GM12878 (cell line): ENCODE results near the gene TMEM266. TPM values are rescaled to one million over a fixed set of nuclear protein-coding genes. Genes with fewer than 3 reads are reported as not detected.

ENCODE experiments used
- BACH1 ChIP-seq: fragments of 450-650 bp; IDR thresholded peaks from 2 replicates; pipeline ENCODE4 v1.6.1; 2017; ENCODE audit warnings: mild to moderate bottlenecking, borderline replicate concordance
- HDAC2 ChIP-seq: fragments of 200-600 bp; sonication (generic); IDR thresholded peaks from 2 replicates; pipeline ENCODE4 v1.6.1; 2017
- HDAC6 ChIP-seq: fragments of 200-600 bp; sonication (generic); IDR thresholded peaks from one replicate; pipeline ENCODE4 v1.8.0; 2017; ENCODE audit warnings: antibody characterized with exemption; ENCODE audit not compliant: unreplicated experiment
- IKZF1 ChIP-seq: fragments of 450-650 bp; conservative IDR thresholded peaks from 2 replicates; pipeline ENCODE4 v1.6.1; 2017; ENCODE audit warnings: antibody characterized with exemption, mild to moderate bottlenecking
- NFYB ChIP-seq: IDR thresholded peaks from 2 replicates; pipeline ENCODE4 v1.6.1; 2011; ENCODE audit warnings: low read depth, mild to moderate bottlenecking, low read length, improper control_type of control experiment, moderate library complexity; ENCODE audit not compliant: insufficient read depth
- NR2F1 ChIP-seq: fragments of 450-650 bp; conservative IDR thresholded peaks from 2 replicates; pipeline ENCODE4 v1.6.1; 2017; ENCODE audit warnings: mild to moderate bottlenecking
- POLR2AphosphoS5 ChIP-seq: IDR thresholded peaks from 2 replicates; pipeline ENCODE4 v1.6.1; 2011; ENCODE audit warnings: mild to moderate bottlenecking, low read length, inconsistent platforms
- RAD51 ChIP-seq: fragments of 450-650 bp; IDR thresholded peaks from 2 replicates; pipeline ENCODE4 v1.6.1; 2016; ENCODE audit warnings: moderate library complexity, mild to moderate bottlenecking, inconsistent platforms
- SMC3 ChIP-seq: IDR thresholded peaks from 2 replicates; pipeline ENCODE4 v1.6.1; 2011; ENCODE audit warnings: low read length, improper control_type of control experiment, borderline replicate concordance
- TCF3 ChIP-seq: IDR thresholded peaks from 2 replicates; pipeline ENCODE4 v1.6.1; 2012; ENCODE audit warnings: low read depth, mild to moderate bottlenecking, low read length, borderline replicate concordance; ENCODE audit not compliant: insufficient read depth
- TCF7 ChIP-seq: IDR thresholded peaks from 2 replicates; pipeline ENCODE4 v1.6.1; 2014; ENCODE audit warnings: antibody characterized with exemption, borderline replicate concordance
- polyA plus RNA-seq, 11 experiments: library from polyadenylated mRNA; depleted of rRNA in 4 of 11; unstranded in 6 of 11; stranded (reverse) in 5 of 11; fragments of >200 nt; fragmentation: Nextera tagmentation in 4 of 11; fragmentation: Illumina TruSeq in 1 of 11; extraction: Ambion mirVana in 4 of 11; extraction: Trizol in 1 of 11; gene quantifications; 1 replicate in 1 of 11; 2 replicates in 10 of 11; pipeline versions ENCODE4 v1.2.1 to v1.2.3, GENCODE V29; 2011 to 2016; ENCODE audit warnings: inconsistent platforms in 2 of 11, missing spikeins in 2 of 11, low read depth in 1 of 11
- total RNA-seq, 4 experiments: library from RNA; depleted of rRNA in 3 of 4; stranded (reverse); fragments of >200 nt in 3 of 4; fragmentation: Illumina TruSeq in 1 of 4; extraction: Trizol in 1 of 4; gene quantifications; 2 replicates each; pipeline versions ENCODE4 v1.2.1 to v1.2.3, GENCODE V29; 2013 to 2021
- TF ChIP-seq, protein P1 (sequence below): fragments of 150-350 bp; IDR thresholded peaks from 2 replicates; pipeline ENCODE4 v1.6.1; 2016; ENCODE audit warnings: low read depth, low read length
- TF ChIP-seq, protein P2 (sequence below): IDR thresholded peaks from 2 replicates; pipeline ENCODE4 v1.6.1; 2011; ENCODE audit warnings: borderline replicate concordance, low read depth, mild to moderate bottlenecking, moderate library complexity, low read length; ENCODE audit not compliant: insufficient read depth, poor library complexity, severe bottlenecking
- TF ChIP-seq, protein P3 (sequence below): fragments of 450-650 bp; IDR thresholded peaks from 2 replicates; pipeline ENCODE4 v1.6.1; 2017; ENCODE audit warnings: low read depth, mild to moderate bottlenecking, moderate library complexity
- TF ChIP-seq, protein P4 (sequence below): fragments of 450-650 bp; IDR thresholded peaks from 2 replicates; pipeline ENCODE4 v1.6.1; 2016; ENCODE audit warnings: mild to moderate bottlenecking
- TF ChIP-seq, protein P5 (sequence below): fragments of 450-650 bp; conservative IDR thresholded peaks from 2 replicates; pipeline ENCODE4 v1.6.1; 2017; ENCODE audit warnings: mild to moderate bottlenecking, moderate library complexity
- TF ChIP-seq, protein P6 (sequence below): IDR thresholded peaks from 2 replicates; pipeline ENCODE4 v1.6.1; 2011; ENCODE audit warnings: borderline replicate concordance, low read depth, mild to moderate bottlenecking, moderate library complexity, mixed read lengths, low read length; ENCODE audit not compliant: insufficient read depth; ENCODE audit errors: extremely low read length

TMEM266 gene
- total and polyA plus RNA-seq, 10 of the 15 experiments (the other 5 are each of a cell fraction or from before 2014, with no cell fraction given), result 0.11 to 0.70 (median 0.39) TPM

DNA sequence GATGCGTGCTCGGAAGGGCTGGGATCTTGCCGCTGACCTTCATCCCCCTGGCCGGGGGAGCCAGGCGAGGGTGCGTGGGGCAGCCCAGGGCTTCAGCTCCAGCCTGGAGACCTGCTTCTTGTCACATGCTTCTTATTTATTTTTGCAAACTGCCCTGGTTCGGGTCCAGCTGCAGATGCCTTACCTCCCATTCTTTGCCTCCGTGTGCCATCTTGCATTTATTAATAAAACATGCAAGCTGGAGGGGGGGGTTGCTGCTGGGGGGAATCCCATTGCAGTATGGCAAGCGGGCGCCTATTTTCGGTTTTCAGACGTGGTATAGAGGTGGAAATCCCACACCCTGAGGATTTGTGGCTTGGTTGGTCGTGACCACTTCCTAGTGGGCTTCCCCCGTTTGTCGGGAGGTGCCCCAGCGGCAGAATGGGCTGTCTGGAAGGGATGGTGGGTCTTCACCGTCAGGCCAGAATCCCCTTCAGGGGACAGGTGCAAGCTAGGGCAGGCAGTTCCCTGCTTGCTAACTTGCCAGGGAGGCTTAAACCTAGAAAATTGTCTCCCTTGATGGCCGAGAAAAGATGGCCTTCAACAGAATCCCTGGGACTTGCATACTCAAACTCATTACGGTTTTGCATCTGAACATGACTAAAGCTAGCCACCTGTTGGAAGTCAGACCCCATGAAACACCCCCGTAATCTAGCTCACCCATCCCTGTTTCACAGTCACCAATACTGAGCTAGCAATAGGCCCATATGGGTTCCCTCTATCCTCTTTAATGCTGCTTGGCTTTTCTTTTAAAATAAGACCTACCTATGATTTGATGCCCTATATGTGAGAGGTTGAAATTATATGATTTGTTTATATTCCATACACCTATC lies 569 bp downstream of the TMEM266 start (continued):
- TF ChIP-seq TCF7 (no peak), HDAC6 (no peak), TCF3 (no peak), SMC3 (no peak), POLR2AphosphoS5 (no peak), HDAC2 (no peak), NFYB (no peak), NR2F1 (peak; percentile 31; the same call in 1 of the 2 replicates), BACH1 (no peak), RAD51 (no peak), IKZF1 (peak; percentile 77)
- TF ChIP-seq, protein P1, sequence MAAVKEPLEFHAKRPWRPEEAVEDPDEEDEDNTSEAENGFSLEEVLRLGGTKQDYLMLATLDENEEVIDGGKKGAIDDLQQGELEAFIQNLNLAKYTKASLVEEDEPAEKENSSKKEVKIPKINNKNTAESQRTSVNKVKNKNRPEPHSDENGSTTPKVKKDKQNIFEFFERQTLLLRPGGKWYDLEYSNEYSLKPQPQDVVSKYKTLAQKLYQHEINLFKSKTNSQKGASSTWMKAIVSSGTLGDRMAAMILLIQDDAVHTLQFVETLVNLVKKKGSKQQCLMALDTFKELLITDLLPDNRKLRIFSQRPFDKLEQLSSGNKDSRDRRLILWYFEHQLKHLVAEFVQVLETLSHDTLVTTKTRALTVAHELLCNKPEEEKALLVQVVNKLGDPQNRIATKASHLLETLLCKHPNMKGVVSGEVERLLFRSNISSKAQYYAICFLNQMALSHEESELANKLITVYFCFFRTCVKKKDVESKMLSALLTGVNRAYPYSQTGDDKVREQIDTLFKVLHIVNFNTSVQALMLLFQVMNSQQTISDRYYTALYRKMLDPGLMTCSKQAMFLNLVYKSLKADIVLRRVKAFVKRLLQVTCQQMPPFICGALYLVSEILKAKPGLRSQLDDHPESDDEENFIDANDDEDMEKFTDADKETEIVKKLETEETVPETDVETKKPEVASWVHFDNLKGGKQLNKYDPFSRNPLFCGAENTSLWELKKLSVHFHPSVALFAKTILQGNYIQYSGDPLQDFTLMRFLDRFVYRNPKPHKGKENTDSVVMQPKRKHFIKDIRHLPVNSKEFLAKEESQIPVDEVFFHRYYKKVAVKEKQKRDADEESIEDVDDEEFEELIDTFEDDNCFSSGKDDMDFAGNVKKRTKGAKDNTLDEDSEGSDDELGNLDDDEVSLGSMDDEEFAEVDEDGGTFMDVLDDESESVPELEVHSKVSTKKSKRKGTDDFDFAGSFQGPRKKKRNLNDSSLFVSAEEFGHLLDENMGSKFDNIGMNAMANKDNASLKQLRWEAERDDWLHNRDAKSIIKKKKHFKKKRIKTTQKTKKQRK, result no peak
- TF ChIP-seq, protein P2, sequence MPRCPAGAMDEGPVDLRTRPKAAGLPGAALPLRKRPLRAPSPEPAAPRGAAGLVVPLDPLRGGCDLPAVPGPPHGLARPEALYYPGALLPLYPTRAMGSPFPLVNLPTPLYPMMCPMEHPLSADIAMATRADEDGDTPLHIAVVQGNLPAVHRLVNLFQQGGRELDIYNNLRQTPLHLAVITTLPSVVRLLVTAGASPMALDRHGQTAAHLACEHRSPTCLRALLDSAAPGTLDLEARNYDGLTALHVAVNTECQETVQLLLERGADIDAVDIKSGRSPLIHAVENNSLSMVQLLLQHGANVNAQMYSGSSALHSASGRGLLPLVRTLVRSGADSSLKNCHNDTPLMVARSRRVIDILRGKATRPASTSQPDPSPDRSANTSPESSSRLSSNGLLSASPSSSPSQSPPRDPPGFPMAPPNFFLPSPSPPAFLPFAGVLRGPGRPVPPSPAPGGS, result peak; percentile 44
- TF ChIP-seq, protein P3, sequence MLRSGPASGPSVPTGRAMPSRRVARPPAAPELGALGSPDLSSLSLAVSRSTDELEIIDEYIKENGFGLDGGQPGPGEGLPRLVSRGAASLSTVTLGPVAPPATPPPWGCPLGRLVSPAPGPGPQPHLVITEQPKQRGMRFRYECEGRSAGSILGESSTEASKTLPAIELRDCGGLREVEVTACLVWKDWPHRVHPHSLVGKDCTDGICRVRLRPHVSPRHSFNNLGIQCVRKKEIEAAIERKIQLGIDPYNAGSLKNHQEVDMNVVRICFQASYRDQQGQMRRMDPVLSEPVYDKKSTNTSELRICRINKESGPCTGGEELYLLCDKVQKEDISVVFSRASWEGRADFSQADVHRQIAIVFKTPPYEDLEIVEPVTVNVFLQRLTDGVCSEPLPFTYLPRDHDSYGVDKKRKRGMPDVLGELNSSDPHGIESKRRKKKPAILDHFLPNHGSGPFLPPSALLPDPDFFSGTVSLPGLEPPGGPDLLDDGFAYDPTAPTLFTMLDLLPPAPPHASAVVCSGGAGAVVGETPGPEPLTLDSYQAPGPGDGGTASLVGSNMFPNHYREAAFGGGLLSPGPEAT, result peak; percentile 26; the same call in 1 of the 2 replicates
- TF ChIP-seq, protein P4, sequence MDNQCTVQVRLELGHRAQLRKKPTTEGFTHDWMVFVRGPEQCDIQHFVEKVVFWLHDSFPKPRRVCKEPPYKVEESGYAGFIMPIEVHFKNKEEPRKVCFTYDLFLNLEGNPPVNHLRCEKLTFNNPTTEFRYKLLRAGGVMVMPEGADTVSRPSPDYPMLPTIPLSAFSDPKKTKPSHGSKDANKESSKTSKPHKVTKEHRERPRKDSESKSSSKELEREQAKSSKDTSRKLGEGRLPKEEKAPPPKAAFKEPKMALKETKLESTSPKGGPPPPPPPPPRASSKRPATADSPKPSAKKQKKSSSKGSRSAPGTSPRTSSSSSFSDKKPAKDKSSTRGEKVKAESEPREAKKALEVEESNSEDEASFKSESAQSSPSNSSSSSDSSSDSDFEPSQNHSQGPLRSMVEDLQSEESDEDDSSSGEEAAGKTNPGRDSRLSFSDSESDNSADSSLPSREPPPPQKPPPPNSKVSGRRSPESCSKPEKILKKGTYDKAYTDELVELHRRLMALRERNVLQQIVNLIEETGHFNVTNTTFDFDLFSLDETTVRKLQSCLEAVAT, result 0 out of 2 replicates have a peak, but pooled peaks have one; percentile 57
- TF ChIP-seq, protein P5, sequence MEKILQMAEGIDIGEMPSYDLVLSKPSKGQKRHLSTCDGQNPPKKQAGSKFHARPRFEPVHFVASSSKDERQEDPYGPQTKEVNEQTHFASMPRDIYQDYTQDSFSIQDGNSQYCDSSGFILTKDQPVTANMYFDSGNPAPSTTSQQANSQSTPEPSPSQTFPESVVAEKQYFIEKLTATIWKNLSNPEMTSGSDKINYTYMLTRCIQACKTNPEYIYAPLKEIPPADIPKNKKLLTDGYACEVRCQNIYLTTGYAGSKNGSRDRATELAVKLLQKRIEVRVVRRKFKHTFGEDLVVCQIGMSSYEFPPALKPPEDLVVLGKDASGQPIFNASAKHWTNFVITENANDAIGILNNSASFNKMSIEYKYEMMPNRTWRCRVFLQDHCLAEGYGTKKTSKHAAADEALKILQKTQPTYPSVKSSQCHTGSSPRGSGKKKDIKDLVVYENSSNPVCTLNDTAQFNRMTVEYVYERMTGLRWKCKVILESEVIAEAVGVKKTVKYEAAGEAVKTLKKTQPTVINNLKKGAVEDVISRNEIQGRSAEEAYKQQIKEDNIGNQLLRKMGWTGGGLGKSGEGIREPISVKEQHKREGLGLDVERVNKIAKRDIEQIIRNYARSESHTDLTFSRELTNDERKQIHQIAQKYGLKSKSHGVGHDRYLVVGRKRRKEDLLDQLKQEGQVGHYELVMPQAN, result no peak
- TF ChIP-seq, protein P6, sequence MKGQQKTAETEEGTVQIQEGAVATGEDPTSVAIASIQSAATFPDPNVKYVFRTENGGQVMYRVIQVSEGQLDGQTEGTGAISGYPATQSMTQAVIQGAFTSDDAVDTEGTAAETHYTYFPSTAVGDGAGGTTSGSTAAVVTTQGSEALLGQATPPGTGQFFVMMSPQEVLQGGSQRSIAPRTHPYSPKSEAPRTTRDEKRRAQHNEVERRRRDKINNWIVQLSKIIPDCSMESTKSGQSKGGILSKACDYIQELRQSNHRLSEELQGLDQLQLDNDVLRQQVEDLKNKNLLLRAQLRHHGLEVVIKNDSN, result no peak
